Common myeloid progenitor, CD34-positive (primary cell): ENCODE data around the gene ABTB2.

ENCODE experiments used
- CTCF ChIA-PET: fragments of 350-600 bp; sonication (Branson Sonifier 250); formaldehyde crosslinking; loops from one replicate; lab custom pipeline; 2021; ENCODE audit warnings: antibody characterized with exemption; lab: Charles Lee
- POLR2A ChIA-PET: fragments of 350-600 bp; sonication (Branson Sonifier 250); formaldehyde crosslinking; loops from one replicate; lab custom pipeline; 2021; ENCODE audit warnings: antibody characterized with exemption; lab: Charles Lee
- DNase-seq, 3 donors: peaks; one replicate each; pipeline versions ENCODE4 v3.0.0 to v3.0.0-alpha.2; 2013
- H3K27ac ChIP-seq, 2 experiments: 1 replicate in 1 of 2; 2 replicates in 1 of 2; pipeline ENCODE4 v1.7.0; 2013; ENCODE audit warnings: inconsistent platforms in 2 of 2, low read length in 2 of 2, mild to moderate bottlenecking in 2 of 2, low read depth in 1 of 2, moderate library complexity in 1 of 2; ENCODE audit not compliant: severe bottlenecking in 2 of 2, insufficient read depth in 1 of 2, poor library complexity in 1 of 2
- H3K27me3 ChIP-seq, 5 experiments: replicated peaks in 2 of 5; 1 replicate in 3 of 5; 2 replicates in 2 of 5; pipeline versions ENCODE4 v1.6.1 to v1.7.0; 2013; ENCODE audit warnings: low read length in 4 of 5, mild to moderate bottlenecking in 2 of 5, moderate library complexity in 2 of 5, inconsistent platforms in 1 of 5; ENCODE audit not compliant: insufficient read depth in 5 of 5, control insufficient read depth in 4 of 5
- H3K36me3 ChIP-seq, 4 experiments: 1 replicate in 2 of 4; 2 replicates in 2 of 4; pipeline versions ENCODE4 v1.6.1 to v1.7.0; 2013; ENCODE audit warnings: low read length in 3 of 4, control low read depth in 1 of 4, mild to moderate bottlenecking in 1 of 4; ENCODE audit not compliant: control insufficient read depth in 4 of 4, insufficient read depth in 4 of 4
- H3K4me1 ChIP-seq, 4 experiments: 1 replicate in 3 of 4; 2 replicates in 1 of 4; pipeline versions ENCODE4 v1.6.1 to v1.7.1; 2013; ENCODE audit warnings: low read length in 3 of 4, mild to moderate bottlenecking in 3 of 4, control low read depth in 1 of 4, inconsistent platforms in 1 of 4, moderate library complexity in 1 of 4; ENCODE audit not compliant: control insufficient read depth in 4 of 4, insufficient read depth in 4 of 4; ENCODE audit errors: control extremely low read depth in 1 of 4
- H3K4me3 ChIP-seq, 7 experiments: 1 replicate in 4 of 7; 2 replicates in 3 of 7; pipeline versions ENCODE4 v1.5.1 to v1.7.0; 2013; ENCODE audit warnings: mild to moderate bottlenecking in 7 of 7, low read length in 6 of 7, moderate library complexity in 6 of 7, inconsistent platforms in 2 of 7, low read depth in 2 of 7, control low read depth in 1 of 7; ENCODE audit not compliant: insufficient read depth in 4 of 7, control insufficient read depth in 1 of 7; ENCODE audit errors: extremely low read depth in 1 of 7
- H3K9me3 ChIP-seq, 5 experiments: 1 replicate in 4 of 5; 2 replicates in 1 of 5; pipeline versions ENCODE4 v1.6.1 to v1.7.1; 2013; ENCODE audit warnings: low read length in 4 of 5, mild to moderate bottlenecking in 2 of 5, inconsistent platforms in 1 of 5, low read depth in 1 of 5, moderate library complexity in 1 of 5; ENCODE audit not compliant: control insufficient read depth in 4 of 5, insufficient read depth in 2 of 5; ENCODE audit errors: control extremely low read depth in 1 of 5
- WGBS: methylation state at CpG from one replicate; pipeline ENCODE4 v1.1.5; 2013; ENCODE audit not compliant: insufficient coverage; 5-methylcytosine and 5-hydroxymethylcytosine counted together

Gene ABTB2

GRCh38 chr11:34225091-34225490 is 132.7 kb downstream of the ABTB2 start:
- ChIA-PET CTCF (interaction anchor here (0.9 kb wide), 2 partner anchors 9 to 38 kb away, joined by 3 read pairs; no protein-coding TSS in a partner anchor), POLR2A (interaction anchor here (0.6 kb wide), 1 partner anchor 9 kb away, joined by 3 read pairs; no protein-coding TSS in a partner anchor)

GRCh38 chr11:34224434-34224966 is 133.3 kb downstream of the ABTB2 start:
- Histone ChIP-seq H3K36me3 (no peaks in the 10 kb centered on the region), H3K9me3 (no peaks in the 10 kb centered on the region), H3K4me3 (no peak overlapping the region), H3K27ac (no peak overlapping the region), H3K4me1 (peaks cover 0 to 6% (median 0%) of the 10 kb centered on the region in 4 experiments), H3K27me3 (no peaks in the 10 kb centered on the region)
- ChIA-PET CTCF (interaction anchor here (0.9 kb wide), 1 partner anchor 10 kb away, joined by 3 read pairs; no protein-coding TSS in a partner anchor), POLR2A (no interaction called here)
- WGBS: 100% methylated on average over 2 of the region's 5 CpGs
- DNase-seq: no peak

More at GRCh38 chr11:34225091-34225490, 132.7 kb downstream of the ABTB2 start:
- peaks cover 0 to 6% (median 0%) of the 10 kb centered on the region in 4 experiments for H3K4me1 ChIP-seq
- H3K9me3 ChIP-seq: no peaks in the 10 kb centered on the region
- WGBS: 97% methylated on average over 10 of the region's 10 CpGs
- no peak overlapping the region for H3K27ac ChIP-seq
- no peaks in the 10 kb centered on the region for H3K36me3 ChIP-seq
- no peaks in the 10 kb centered on the region for H3K27me3 ChIP-seq
- no peak overlapping the region for H3K4me3 ChIP-seq
- DNase-seq: no peak

GRCh38 chr11:34223907-34224306 is 133.9 kb downstream of the ABTB2 start:
- Histone ChIP-seq H3K4me3 (no peak overlapping the region), H3K27me3 (no peaks in the 10 kb centered on the region), H3K27ac (no peak overlapping the region), H3K9me3 (no peaks in the 10 kb centered on the region), H3K4me1 (peaks cover 0 to 6% (median 0%) of the 10 kb centered on the region in 4 experiments), H3K36me3 (no peaks in the 10 kb centered on the region)
- POLR2A ChIA-PET: no interaction called here
- CTCF ChIA-PET: interaction anchor here (0.8 kb wide), 1 partner anchor 17 kb away, joined by 3 read pairs; no protein-coding TSS in a partner anchor
- WGBS: 100% methylated on average over 2 of the region's 2 CpGs
- no peak for DNase-seq

GRCh38 chr11:34223021-34223813 is 134.6 kb downstream of the ABTB2 start:
- H3K9me3 ChIP-seq: no peaks in the 10 kb centered on the region
- CTCF ChIA-PET: interaction anchor here (0.8 kb wide), 1 partner anchor 16 kb away, joined by 3 read pairs; no protein-coding TSS in a partner anchor
- 96% methylated on average over 17 of the region's 17 CpGs for WGBS
- no peaks in the 10 kb centered on the region for H3K36me3 ChIP-seq
- H3K27ac ChIP-seq: no peak overlapping the region
- POLR2A ChIA-PET: no interaction called here
- H3K27me3 ChIP-seq: no peaks in the 10 kb centered on the region
- H3K4me3 ChIP-seq: no peak overlapping the region
- peaks cover 0 to 6% (median 0%) of the 10 kb centered on the region in 4 experiments for H3K4me1 ChIP-seq
- DNase-seq: no peak

GRCh38 chr11:34222030-34222429 is 135.8 kb downstream of the ABTB2 start:
- CTCF ChIA-PET: interaction anchor here (1.4 kb wide), 1 partner anchor 14 kb away, joined by 3 read pairs; no protein-coding TSS in a partner anchor
- POLR2A ChIA-PET: interaction anchor here (0.6 kb wide), 1 partner anchor 70 kb away, joined by 3 read pairs; no protein-coding TSS in a partner anchor

GRCh38 chr11:34219941-34220370 is 137.9 kb downstream of the ABTB2 start:
- DNase-seq: no peak
- 98% methylated on average over 4 of the region's 5 CpGs for WGBS
- CTCF ChIA-PET: interaction anchor here (1.5 kb wide), 1 partner anchor 10 kb away, joined by 7 read pairs; no protein-coding TSS in a partner anchor
- Histone ChIP-seq H3K4me1 (peaks cover 0 to 2% (median 0%) of the 10 kb centered on the region in 4 experiments), H3K4me3 (no peak overlapping the region), H3K27me3 (no peaks in the 10 kb centered on the region), H3K27ac (no peak overlapping the region), H3K36me3 (no peaks in the 10 kb centered on the region), H3K9me3 (no peaks in the 10 kb centered on the region)
- POLR2A ChIA-PET: no interaction called here

More at GRCh38 chr11:34222030-34222429, 135.8 kb downstream of the ABTB2 start:
- H3K27ac ChIP-seq: no peak overlapping the region
- H3K27me3 ChIP-seq: no peaks in the 10 kb centered on the region
- no peak overlapping the region for H3K4me3 ChIP-seq
- H3K36me3 ChIP-seq: no peaks in the 10 kb centered on the region
- no peaks in the 10 kb centered on the region for H3K9me3 ChIP-seq
- no peak for DNase-seq
- H3K4me1 ChIP-seq: peaks cover 0 to 6% (median 0%) of the 10 kb centered on the region in 4 experiments

- CTCF ChIA-PET: no interaction called here
- Histone ChIP-seq H3K27ac (no peak overlapping the region), H3K27me3 (no peaks in the 10 kb centered on the region), H3K36me3 (no peaks in the 10 kb centered on the region), H3K9me3 (no peaks in the 10 kb centered on the region), H3K4me1 (no peaks in the 10 kb centered on the region), H3K4me3 (no peak overlapping the region)
- DNase-seq: no peak
- WGBS: 100% methylated on average over 1 of the region's 1 CpG
- POLR2A ChIA-PET: no interaction called here
Observed at GRCh38 chr11:34219279-34219678, 138.5 kb downstream of the ABTB2 start.
